Measurements from ENCODE around the gene AIFM1.

DNA sequence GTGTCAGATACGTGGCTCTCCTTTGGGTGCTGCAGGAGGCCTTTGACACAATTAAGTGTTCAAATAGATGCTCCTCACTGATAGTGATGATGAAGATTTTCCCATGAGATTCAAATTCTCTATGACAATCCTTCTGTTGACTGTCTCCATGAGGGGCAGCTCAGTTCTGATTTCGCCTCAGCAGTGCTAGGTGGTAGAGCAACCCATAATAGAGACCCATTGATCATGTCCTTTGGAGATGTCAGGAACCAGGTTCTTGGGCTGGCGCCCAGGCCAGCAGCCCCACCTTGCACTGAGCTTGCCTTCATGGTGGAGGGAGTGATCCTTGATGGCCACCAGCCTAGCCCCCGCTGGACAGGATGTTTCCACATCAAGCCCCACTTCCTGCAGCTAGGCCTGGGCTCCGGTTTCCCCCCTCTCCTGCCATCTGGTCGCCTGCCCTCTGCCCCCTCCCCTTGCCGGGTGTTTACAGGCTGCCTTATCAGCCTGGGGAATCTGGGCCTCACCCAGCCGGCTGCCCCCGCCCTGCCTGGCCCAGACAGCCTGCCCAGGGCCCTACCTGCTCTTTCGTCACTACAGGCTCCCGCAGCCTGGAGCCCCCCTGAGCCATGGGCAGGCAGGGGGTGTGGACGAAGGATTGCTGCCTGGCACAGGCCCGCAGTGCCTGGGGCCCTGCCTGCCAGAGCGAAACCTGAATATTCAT is 68.0 kb downstream of the AIFM1 start:
- TF ChIP-seq, protein P1, sequence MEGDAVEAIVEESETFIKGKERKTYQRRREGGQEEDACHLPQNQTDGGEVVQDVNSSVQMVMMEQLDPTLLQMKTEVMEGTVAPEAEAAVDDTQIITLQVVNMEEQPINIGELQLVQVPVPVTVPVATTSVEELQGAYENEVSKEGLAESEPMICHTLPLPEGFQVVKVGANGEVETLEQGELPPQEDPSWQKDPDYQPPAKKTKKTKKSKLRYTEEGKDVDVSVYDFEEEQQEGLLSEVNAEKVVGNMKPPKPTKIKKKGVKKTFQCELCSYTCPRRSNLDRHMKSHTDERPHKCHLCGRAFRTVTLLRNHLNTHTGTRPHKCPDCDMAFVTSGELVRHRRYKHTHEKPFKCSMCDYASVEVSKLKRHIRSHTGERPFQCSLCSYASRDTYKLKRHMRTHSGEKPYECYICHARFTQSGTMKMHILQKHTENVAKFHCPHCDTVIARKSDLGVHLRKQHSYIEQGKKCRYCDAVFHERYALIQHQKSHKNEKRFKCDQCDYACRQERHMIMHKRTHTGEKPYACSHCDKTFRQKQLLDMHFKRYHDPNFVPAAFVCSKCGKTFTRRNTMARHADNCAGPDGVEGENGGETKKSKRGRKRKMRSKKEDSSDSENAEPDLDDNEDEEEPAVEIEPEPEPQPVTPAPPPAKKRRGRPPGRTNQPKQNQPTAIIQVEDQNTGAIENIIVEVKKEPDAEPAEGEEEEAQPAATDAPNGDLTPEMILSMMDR (IDR thresholded peaks at IDR 0.05; ENCODE audit: low read depth, low read length), result no peak
- TF ChIP-seq MYC (IDR thresholded peaks at IDR 0.05; ENCODE audit: low read depth, low read length) (no peak), POLR2A (IDR thresholded peaks at IDR 0.05; ENCODE audit: extremely low read depth, insufficient read length) (no peak)
